HepG2 (cell line): ENCODE data around the gene ACP2. TPM values are rescaled to one million over a fixed set of nuclear protein-coding genes. Genes with fewer than 3 reads are reported as not detected.

Experiments used
- ATAC-seq: fragments of 200-7000 bp; cut with Tn5 transposase; 3 replicates; pipeline ENCODE4 v1.9.1; 2020; ENCODE audit warnings: mild to moderate bottlenecking, moderate library complexity
- BruUV-seq: library from RNA; stranded (reverse); fragments of 400-500 nt; replicated peaks from 2 replicates; lab custom pipeline; 2021; lab: Mats Ljungman, UMichigan
- CTCF ChIA-PET: fragments of 300-600 bp; formaldehyde crosslinking; extraction: SDS; loops from one replicate; lab custom pipeline; 2021; ENCODE audit warnings: low total read pairs, inconsistent platforms, low intra/inter-chr PET ratio; lab: Yijun Ruan, JAX
- POLR2A ChIA-PET: fragments of 350-600 bp; sonication (Branson Sonifier 250); formaldehyde crosslinking; loops from one replicate; lab custom pipeline; 2020; ENCODE audit warnings: antibody characterized with exemption, inconsistent platforms; lab: Yijun Ruan, JAX
- DNase-seq: peaks from one replicate; pipeline ENCODE4 v3.0.0-alpha.2; 2015; ENCODE audit warnings: low spot score
- FAIRE-seq: peaks from 3 replicates; lab custom pipeline; 2011; peaks lifted over from hg19 to GRCh38; lab: Jason Lieb, UNC
- H2AFZ ChIP-seq: one replicate; pipeline ENCODE4 v1.6.1; 2011; ENCODE audit warnings: low read length, inconsistent platforms
- H3K27ac ChIP-seq: fragments of 300-600 bp; 3 replicates; pipeline ENCODE4 v1.8.0; 2011; ENCODE audit warnings: mixed run types, mild to moderate bottlenecking, mixed read lengths, low read length, inconsistent platforms; ENCODE audit not compliant: insufficient read depth; ENCODE audit errors: extremely low read length
- H3K27me3 ChIP-seq, 2 experiments: fragments of 200-600 bp in 1 of 2; 2 replicates in 1 of 2; 3 replicates in 1 of 2; pipeline versions ENCODE4 v1.6.0 to v1.8.0; 2011; ENCODE audit warnings: low read length in 2 of 2, mild to moderate bottlenecking in 2 of 2, moderate library complexity in 2 of 2, inconsistent platforms in 1 of 2; ENCODE audit not compliant: insufficient read depth in 2 of 2, control insufficient read depth in 1 of 2
- H3K36me3 ChIP-seq, 2 experiments: fragments of 200-600 bp in 1 of 2; replicated peaks in 1 of 2; 2 replicates in 1 of 2; 3 replicates in 1 of 2; pipeline versions ENCODE4 v1.5.1 to v1.8.0; 2011; ENCODE audit warnings: low read length in 2 of 2, inconsistent platforms in 1 of 2; ENCODE audit not compliant: insufficient read depth in 2 of 2, control insufficient read depth in 1 of 2
- H3K4me1 ChIP-seq: 2 replicates; pipeline ENCODE4 v1.5.1; 2012; ENCODE audit warnings: low read length, inconsistent platforms; ENCODE audit not compliant: insufficient read depth
- H3K4me2 ChIP-seq: 2 replicates; pipeline ENCODE4 v1.6.0; 2011; ENCODE audit warnings: low read depth, low read length, inconsistent platforms
- H3K4me3 ChIP-seq, 3 experiments: fragments of 200-600 bp in 1 of 3; sonication (generic), shearing (Covaris generic) in 1 of 3; replicated peaks in 1 of 3; 2 replicates each; pipeline ENCODE4 v1.5.1; 2011 to 2016; ENCODE audit warnings: low read length in 3 of 3, inconsistent platforms in 2 of 3, low read depth in 2 of 3, mild to moderate bottlenecking in 2 of 3, control low read depth in 1 of 3, mixed read lengths in 1 of 3; ENCODE audit not compliant: insufficient read depth in 1 of 3
- H3K79me2 ChIP-seq: one replicate; pipeline ENCODE4 v1.6.1; 2011; ENCODE audit warnings: low read length, inconsistent platforms; ENCODE audit not compliant: insufficient read depth
- H3K9ac ChIP-seq: 2 replicates; pipeline ENCODE4 v1.6.0; 2011; ENCODE audit warnings: mild to moderate bottlenecking, low read depth, low read length, inconsistent platforms; ENCODE audit not compliant: insufficient read depth
- H3K9me3 ChIP-seq: 2 replicates; pipeline ENCODE4 v1.5.1; 2012; ENCODE audit warnings: mild to moderate bottlenecking, low read length
- H4K20me1 ChIP-seq: 2 replicates; pipeline ENCODE4 v1.6.0; 2011; ENCODE audit warnings: inconsistent platforms, mild to moderate bottlenecking, low read length, moderate library complexity; ENCODE audit not compliant: insufficient read depth
- CEBPB ChIP-seq: IDR thresholded peaks from 2 replicates; pipeline ENCODE4 v1.6.1; 2011; ENCODE audit warnings: low read depth, low read length, improper control_type of control experiment, borderline replicate concordance
- NR1H2 ChIP-seq: sonication (generic); formaldehyde crosslinking; IDR thresholded peaks from 2 replicates; pipeline ENCODE4 v1.8.1; 2022; ENCODE audit warnings: low read depth, missing genetic modification reagents, borderline replicate concordance
- SP2 ChIP-seq: sonication (generic); formaldehyde crosslinking; IDR thresholded peaks from 2 replicates; pipeline ENCODE4 v1.5.1; 2020; ENCODE audit warnings: mild to moderate bottlenecking, missing genetic modification reagents
- TAF15 ChIP-seq: fragments of 200-400 bp; formaldehyde crosslinking; IDR thresholded peaks from one replicate; pipeline ENCODE4 v1.6.1; 2018; ENCODE audit warnings: mild to moderate bottlenecking, low read depth, low read length; ENCODE audit not compliant: poor library complexity, severe bottlenecking
- WGBS: methylation state at CpG from one replicate; pipeline ENCODE4 v1.1.6; 2017; ENCODE audit warnings: low lambda C conversion rate; 5-methylcytosine and 5-hydroxymethylcytosine counted together
- in situ Hi-C: cut with HindIII; loops from 2 replicates; pipeline ENCODE4 v1.10.0; 2017; ENCODE audit warnings: low pct_unique_long_range_greater_than_20kb; ENCODE audit not compliant: extremely low pct_ligation_motif_present
- intact Hi-C: fragments of 100-400 bp; cut with micrococcal nuclease; formaldehyde crosslinking; loops from one replicate; pipeline ENCODE4 v1.10.0; 2022; ENCODE audit not compliant: unreplicated experiment
- polyA plus RNA-seq, 8 experiments: library from polyadenylated mRNA; depleted of rRNA in 3 of 8; stranded (reverse) in 7 of 8; unstranded in 1 of 8; fragments of >200 nt; fragmentation: Illumina TruSeq in 4 of 8; extraction: Trizol in 4 of 8; gene quantifications; 2 replicates each; pipeline versions ENCODE4 v1.2.1 to v1.2.3, GENCODE V29; 2011 to 2016; ENCODE audit warnings: low read depth in 4 of 8, missing spikeins in 1 of 8, mixed read lengths in 1 of 8; ENCODE audit not compliant: insufficient read depth in 1 of 8
- total RNA-seq, 5 experiments: library from RNA; depleted of rRNA; stranded (reverse); fragments of >200 nt; fragmentation: Illumina TruSeq; extraction: Trizol; gene quantifications; 2 replicates each; pipeline ENCODE4 v1.2.3, GENCODE V29; 2016; ENCODE audit warnings: low read depth in 1 of 5
- TF ChIP-seq, protein P1 (sequence below): sonication (generic); formaldehyde crosslinking; IDR thresholded peaks from 2 replicates; pipeline ENCODE4 v1.8.0; 2022; ENCODE audit warnings: mild to moderate bottlenecking, missing genetic modification reagents, borderline replicate concordance
- TF ChIP-seq, protein P2 (sequence below): sonication (generic); formaldehyde crosslinking; IDR thresholded peaks from 2 replicates; pipeline ENCODE4 v1.8.1; 2023; ENCODE audit warnings: missing genetic modification reagents, inconsistent platforms, borderline replicate concordance

ACP2 gene
- total and polyA plus RNA-seq, 2 of the 13 experiments (the other 11 are each of a cell fraction or from before 2014, with no cell fraction given) = 17.7 to 20.2 TPM

- TF ChIP-seq, protein P1, sequence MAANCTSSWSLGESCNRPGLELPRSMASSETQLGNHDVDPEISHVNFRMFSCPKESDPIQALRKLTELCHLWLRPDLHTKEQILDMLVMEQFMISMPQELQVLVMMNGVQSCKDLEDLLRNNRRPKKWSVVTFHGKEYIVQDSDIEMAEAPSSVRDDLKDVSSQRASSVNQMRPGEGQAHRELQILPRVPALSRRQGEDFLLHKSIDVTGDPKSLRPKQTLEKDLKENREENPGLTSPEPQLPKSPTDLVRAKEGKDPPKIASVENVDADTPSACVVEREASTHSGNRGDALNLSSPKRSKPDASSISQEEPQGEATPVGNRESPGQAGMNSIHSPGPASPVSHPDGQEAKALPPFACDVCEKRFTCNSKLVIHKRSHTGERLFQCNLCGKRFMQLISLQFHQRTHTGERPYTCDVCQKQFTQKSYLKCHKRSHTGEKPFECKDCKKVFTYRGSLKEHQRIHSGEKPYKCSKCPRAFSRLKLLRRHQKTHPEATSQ (CRISPR knock-in tag) = no peak
- TF ChIP-seq NR1H2 = no peak
- TF ChIP-seq, protein P2, sequence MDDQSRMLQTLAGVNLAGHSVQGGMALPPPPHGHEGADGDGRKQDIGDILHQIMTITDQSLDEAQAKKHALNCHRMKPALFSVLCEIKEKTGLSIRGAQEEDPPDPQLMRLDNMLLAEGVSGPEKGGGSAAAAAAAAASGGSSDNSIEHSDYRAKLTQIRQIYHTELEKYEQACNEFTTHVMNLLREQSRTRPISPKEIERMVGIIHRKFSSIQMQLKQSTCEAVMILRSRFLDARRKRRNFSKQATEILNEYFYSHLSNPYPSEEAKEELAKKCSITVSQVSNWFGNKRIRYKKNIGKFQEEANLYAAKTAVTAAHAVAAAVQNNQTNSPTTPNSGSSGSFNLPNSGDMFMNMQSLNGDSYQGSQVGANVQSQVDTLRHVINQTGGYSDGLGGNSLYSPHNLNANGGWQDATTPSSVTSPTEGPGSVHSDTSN (CRISPR knock-in tag) = no peak
Observed at GRCh38 chr11:47278058-47278457, 29.4 kb upstream of the ACP2 start (continued).

GRCh38 chr11:47276923-47277322 lies 28.3 kb upstream of the ACP2 start:
- ChIA-PET CTCF (no interaction called here), POLR2A (no interaction called here)
- Histone ChIP-seq H3K36me3 (peaks cover 32 to 68% of the 10 kb centered on the region in 2 experiments), H4K20me1 (peaks cover 8% of the 10 kb centered on the region; the same call in 1 of the 2 replicates), H3K4me2 (no peak overlapping the region), H3K27ac (no peak overlapping the region), H3K4me1 (peaks cover 10% of the 10 kb centered on the region), H3K27me3 (no peaks in the 10 kb centered on the region), H3K79me2 (peaks cover 28% of the 10 kb centered on the region), H3K9ac (no peak overlapping the region), H3K4me3 (no peak overlapping the region), H2AFZ (no peak overlapping the region), H3K9me3 (no peaks in the 10 kb centered on the region)
- TF ChIP-seq SP2 (CRISPR knock-in tag) = no peak
- no peak for TF ChIP-seq TAF15
- peak; percentile 56; the same call in 1 of the 2 replicates for TF ChIP-seq CEBPB
- ATAC-seq = no peak
- no TSS peak for BruUV-seq
- no peak for FAIRE-seq
- 99% methylated on average over 4 of the region's 4 CpGs for WGBS
- intact Hi-C loops (no loop called here), in situ Hi-C loops (no loop called here)
- no peak for DNase-seq
